Mammary epithelial cell (primary cell): Measurements from ENCODE around the gene MTMR12.

Experiments used
- EZH2 ChIP-seq: IDR thresholded peaks from 2 replicates; pipeline ENCODE4 v1.6.1; 2012; ENCODE audit warnings: low read length, inconsistent platforms, borderline replicate concordance
- TF ChIP-seq, protein P1 (sequence below), 2 donors: IDR thresholded peaks in 1 of 2; conservative IDR thresholded peaks in 1 of 2; 2 replicates each; pipeline ENCODE4 v1.5.1; 2011 to 2012; ENCODE audit warnings: inconsistent platforms in 2 of 2, low read length in 2 of 2, mild to moderate bottlenecking in 2 of 2, control low read depth in 1 of 2, low read depth in 1 of 2; ENCODE audit not compliant: insufficient read depth in 1 of 2; ENCODE audit errors: extremely low read depth in 1 of 2

DNA sequence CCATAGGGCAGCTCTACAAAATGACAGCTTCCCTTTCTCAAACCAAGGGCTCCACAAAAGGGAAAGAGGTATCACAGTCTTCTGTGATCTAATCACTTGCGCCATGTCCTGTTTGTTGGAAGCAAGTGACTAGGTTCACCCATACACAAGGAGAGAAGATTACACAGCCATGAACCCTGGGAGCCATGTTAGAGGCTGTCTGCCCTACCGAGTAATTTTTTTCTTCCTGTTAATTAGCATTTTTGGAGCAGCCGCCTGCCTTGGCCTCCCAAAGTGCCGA, 105.4 kb downstream of the MTMR12 start:
- TF ChIP-seq, protein P1, sequence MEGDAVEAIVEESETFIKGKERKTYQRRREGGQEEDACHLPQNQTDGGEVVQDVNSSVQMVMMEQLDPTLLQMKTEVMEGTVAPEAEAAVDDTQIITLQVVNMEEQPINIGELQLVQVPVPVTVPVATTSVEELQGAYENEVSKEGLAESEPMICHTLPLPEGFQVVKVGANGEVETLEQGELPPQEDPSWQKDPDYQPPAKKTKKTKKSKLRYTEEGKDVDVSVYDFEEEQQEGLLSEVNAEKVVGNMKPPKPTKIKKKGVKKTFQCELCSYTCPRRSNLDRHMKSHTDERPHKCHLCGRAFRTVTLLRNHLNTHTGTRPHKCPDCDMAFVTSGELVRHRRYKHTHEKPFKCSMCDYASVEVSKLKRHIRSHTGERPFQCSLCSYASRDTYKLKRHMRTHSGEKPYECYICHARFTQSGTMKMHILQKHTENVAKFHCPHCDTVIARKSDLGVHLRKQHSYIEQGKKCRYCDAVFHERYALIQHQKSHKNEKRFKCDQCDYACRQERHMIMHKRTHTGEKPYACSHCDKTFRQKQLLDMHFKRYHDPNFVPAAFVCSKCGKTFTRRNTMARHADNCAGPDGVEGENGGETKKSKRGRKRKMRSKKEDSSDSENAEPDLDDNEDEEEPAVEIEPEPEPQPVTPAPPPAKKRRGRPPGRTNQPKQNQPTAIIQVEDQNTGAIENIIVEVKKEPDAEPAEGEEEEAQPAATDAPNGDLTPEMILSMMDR (conservative IDR thresholded peaks at IDR 0.05 in 1 of 2, IDR thresholded peaks at IDR 0.05 in 1 of 2; ENCODE audit: extremely low read depth in 1 of 2, insufficient read depth in 1 of 2, low read depth in 1 of 2, low read length in 2 of 2), result no peak
- TF ChIP-seq EZH2, result no peak
